CD14-positive monocyte (primary cell): ENCODE results near the gene PPP2R3B. TPM values are rescaled to one million over a fixed set of nuclear protein-coding genes. Genes with fewer than 3 reads are reported as not detected.

Source experiments
- DNase-seq, 3 donors: peaks; one replicate each; pipeline ENCODE4 v3.0.0-alpha.2; 2011 to 2022
- H2AFZ ChIP-seq: 2 replicates; pipeline ENCODE4 v1.6.0; 2012; ENCODE audit warnings: mild to moderate bottlenecking, low read depth, low read length, inconsistent platforms; ENCODE audit not compliant: insufficient read depth, poor library complexity, severe bottlenecking
- H3K27ac ChIP-seq, 2 donors: 1 replicate in 1 of 2; 2 replicates in 1 of 2; pipeline ENCODE4 v1.5.1; 2012 to 2013; ENCODE audit warnings: low read length in 2 of 2, control low read depth in 1 of 2, inconsistent platforms in 1 of 2, low read depth in 1 of 2, mild to moderate bottlenecking in 1 of 2
- H3K27me3 ChIP-seq, 2 donors: one replicate each; pipeline versions ENCODE4 v1.6.0 to v1.6.1; 2011 to 2013; ENCODE audit warnings: low read length in 2 of 2; ENCODE audit not compliant: control insufficient read depth in 2 of 2, insufficient read depth in 2 of 2
- H3K36me3 ChIP-seq, 2 donors: replicated peaks in 1 of 2; 1 replicate in 1 of 2; 2 replicates in 1 of 2; pipeline versions ENCODE4 v1.5.1 to v1.6.1; 2012 to 2013; ENCODE audit warnings: low read length in 2 of 2, control low read depth in 1 of 2, inconsistent platforms in 1 of 2, mild to moderate bottlenecking in 1 of 2; ENCODE audit not compliant: insufficient read depth in 2 of 2, control insufficient read depth in 1 of 2
- H3K4me1 ChIP-seq, 2 donors: 1 replicate in 1 of 2; 2 replicates in 1 of 2; pipeline versions ENCODE4 v1.5.1 to v1.6.1; 2012 to 2013; ENCODE audit warnings: low read length in 2 of 2, control low read depth in 1 of 2, inconsistent platforms in 1 of 2, mild to moderate bottlenecking in 1 of 2, moderate library complexity in 1 of 2; ENCODE audit not compliant: insufficient read depth in 2 of 2, control insufficient read depth in 1 of 2
- H3K4me2 ChIP-seq: replicated peaks from 2 replicates; pipeline ENCODE3; 2012; ENCODE audit warnings: low read length, moderate library complexity, mild to moderate bottlenecking; ENCODE audit not compliant: poor library complexity, severe bottlenecking; ENCODE audit errors: extremely low read depth
- H3K4me3 ChIP-seq, 3 experiments: fragments of 200-600 bp in 1 of 3; sonication (generic) in 1 of 3; replicated peaks in 1 of 3; 1 replicate in 2 of 3; 2 replicates in 1 of 3; pipeline ENCODE4 v1.5.1; 2011 to 2013; ENCODE audit warnings: low read length in 3 of 3, mild to moderate bottlenecking in 3 of 3, control low read depth in 2 of 3, low read depth in 2 of 3, inconsistent platforms in 1 of 3, moderate library complexity in 1 of 3
- H3K79me2 ChIP-seq: 2 replicates; pipeline ENCODE4 v1.6.0; 2012; ENCODE audit warnings: mild to moderate bottlenecking, control low read depth, inconsistent platforms, low read length, moderate library complexity; ENCODE audit not compliant: insufficient read depth
- H3K9ac ChIP-seq: 2 replicates; pipeline ENCODE4 v1.6.0; 2017; ENCODE audit warnings: low read length, mild to moderate bottlenecking; ENCODE audit not compliant: insufficient read depth, poor library complexity, severe bottlenecking
- H3K9me3 ChIP-seq, 2 donors: replicated peaks in 1 of 2; 1 replicate in 1 of 2; 2 replicates in 1 of 2; pipeline versions ENCODE4 v1.5.1 to v1.6.1; 2012 to 2013; ENCODE audit warnings: low read length in 2 of 2, control low read depth in 1 of 2; ENCODE audit not compliant: control insufficient read depth in 1 of 2, insufficient read depth in 1 of 2
- H4K20me1 ChIP-seq: 2 replicates; pipeline ENCODE4 v1.6.0; 2012; ENCODE audit warnings: mild to moderate bottlenecking, low read length, control low read depth, moderate library complexity; ENCODE audit not compliant: insufficient read depth
- H3K27ac Mint-ChIP-seq, 7 donors: one replicate each; pipeline ENCODE4 v1.8.0; 2020; ENCODE audit warnings: mild to moderate bottlenecking in 7 of 7, mixed read lengths in 7 of 7, moderate library complexity in 6 of 7, inconsistent platforms in 2 of 7
- H3K27me3 Mint-ChIP-seq, 3 donors: one replicate each; pipeline ENCODE4 v1.8.0; 2021 to 2022; ENCODE audit warnings: low read depth in 3 of 3, mild to moderate bottlenecking in 3 of 3, mixed read lengths in 3 of 3, moderate library complexity in 3 of 3, inconsistent platforms in 1 of 3
- H3K36me3 Mint-ChIP-seq, 2 donors: one replicate each; pipeline ENCODE4 v1.8.0; 2020; ENCODE audit warnings: mixed read lengths in 2 of 2, inconsistent platforms in 1 of 2, mild to moderate bottlenecking in 1 of 2
- H3K4me1 Mint-ChIP-seq: one replicate; pipeline ENCODE4 v1.8.0; 2020; ENCODE audit warnings: mild to moderate bottlenecking, mixed read lengths
- H3K4me3 Mint-ChIP-seq, 2 donors: one replicate each; pipeline ENCODE4 v1.8.0; 2020; ENCODE audit warnings: mild to moderate bottlenecking in 2 of 2, mixed read lengths in 2 of 2, moderate library complexity in 1 of 2
- H3K9me3 Mint-ChIP-seq, 7 donors: one replicate each; pipeline ENCODE4 v1.8.0; 2020 to 2022; ENCODE audit warnings: mixed read lengths in 7 of 7, mild to moderate bottlenecking in 6 of 7, moderate library complexity in 6 of 7, inconsistent platforms in 2 of 7
- CTCF ChIP-seq: fragments of 200-600 bp; IDR thresholded peaks from one replicate; pipeline ENCODE4 v1.8.0; 2022; ENCODE audit warnings: antibody characterized with exemption, mild to moderate bottlenecking
- WGBS: methylation state at CpG from one replicate; pipeline ENCODE4 v1.1.5; 2013; ENCODE audit warnings: missing lambda C conversion rate; ENCODE audit not compliant: insufficient coverage; 5-methylcytosine and 5-hydroxymethylcytosine counted together
- intact Hi-C, 2 donors: fragments of 100-400 bp; cut with micrococcal nuclease; formaldehyde crosslinking; loops; one replicate each; pipeline versions ENCODE4 v1.15.0 to v1.15.1; 2023
- polyA plus RNA-seq, 3 donors: library from polyadenylated mRNA; depleted of rRNA in 1 of 3; unstranded in 2 of 3; stranded (reverse) in 1 of 3; fragments of 300-500 nt in 2 of 3; fragments of >200 nt in 1 of 3; fragmentation: Illumina TruSeq in 2 of 3; gene quantifications; 1 replicate in 2 of 3; 2 replicates in 1 of 3; pipeline ENCODE4 v1.2.3, GENCODE V29; 2012 to 2021

PPP2R3B gene
- polyA plus RNA-seq, 3 donors = 2.1 to 9.0 (median 2.3) TPM

GRCh38 chrX:392575-392846 lies 5.8 kb upstream of the PPP2R3B start:
- H3K9me3 Mint-ChIP-seq = peaks cover 0 to 8% (median 0%) of the 10 kb centered on the region in 7 donors
- peak overlapping the region in 1 of 7 donors; percentile 18 for H3K27ac Mint-ChIP-seq
- peaks cover 3 to 4% of the 10 kb centered on the region in 2 donors for H3K4me1 ChIP-seq
- H3K36me3 ChIP-seq = no peaks in the 10 kb centered on the region
- H4K20me1 ChIP-seq = no peaks in the 10 kb centered on the region
- no peaks in the 10 kb centered on the region for H3K36me3 Mint-ChIP-seq
- no peak for DNase-seq
- H3K4me1 Mint-ChIP-seq = peaks cover 2% of the 10 kb centered on the region
- intact Hi-C loops = no loop called here
- H3K27me3 ChIP-seq = no peaks in the 10 kb centered on the region
- H3K4me3 ChIP-seq = no peak overlapping the region
- no peak overlapping the region for H3K9ac ChIP-seq
- no peaks in the 10 kb centered on the region for H3K9me3 ChIP-seq
- no peak for TF ChIP-seq CTCF
- 98% methylated on average over 7 of the region's 7 CpGs for WGBS
- H3K27ac ChIP-seq = no peak overlapping the region
- H3K79me2 ChIP-seq = no peaks in the 10 kb centered on the region
- no peak overlapping the region for H3K4me2 ChIP-seq
- H3K27me3 Mint-ChIP-seq = peaks cover 2 to 4% (median 4%) of the 10 kb centered on the region in 3 donors
- H3K4me3 Mint-ChIP-seq = no peak overlapping the region
- no peak overlapping the region for H2AFZ ChIP-seq

- no peak overlapping the region for H2AFZ ChIP-seq
- intact Hi-C loops = no loop called here
- Mint-ChIP-seq H3K27me3 (peaks cover 2 to 4% (median 4%) of the 10 kb centered on the region in 3 donors), H3K9me3 (peaks cover 0 to 8% (median 0%) of the 10 kb centered on the region in 7 donors), H3K27ac (peak overlapping the region in 1 of 7 donors; percentile 18), H3K36me3 (no peaks in the 10 kb centered on the region), H3K4me3 (no peak overlapping the region), H3K4me1 (peaks cover 4% of the 10 kb centered on the region)
- H3K27me3 ChIP-seq = no peaks in the 10 kb centered on the region
- H3K9ac ChIP-seq = no peak overlapping the region
- H3K79me2 ChIP-seq = no peaks in the 10 kb centered on the region
- no peaks in the 10 kb centered on the region for H3K9me3 ChIP-seq
- peaks cover 5% of the 10 kb centered on the region in 2 donors for H3K4me1 ChIP-seq
- DNase-seq = no peak
- no peaks in the 10 kb centered on the region for H4K20me1 ChIP-seq
- H3K4me2 ChIP-seq = no peak overlapping the region
- no peak for TF ChIP-seq CTCF
- WGBS = 97% methylated on average over 12 of the region's 34 CpGs
- H3K36me3 ChIP-seq = no peaks in the 10 kb centered on the region
- no peak overlapping the region for H3K27ac ChIP-seq
- no peak overlapping the region for H3K4me3 ChIP-seq
Measured at GRCh38 chrX:391717-392574, 5.2 kb upstream of the PPP2R3B start.
